Measurements from ENCODE around the gene ASB6. TPM values are rescaled to one million over a fixed set of nuclear protein-coding genes. Genes with fewer than 3 reads are reported as not detected.

Gene ASB6
- total and polyA plus RNA-seq, 2 experiments from 2014 or later: 8.8 to 19.8 TPM

DNA sequence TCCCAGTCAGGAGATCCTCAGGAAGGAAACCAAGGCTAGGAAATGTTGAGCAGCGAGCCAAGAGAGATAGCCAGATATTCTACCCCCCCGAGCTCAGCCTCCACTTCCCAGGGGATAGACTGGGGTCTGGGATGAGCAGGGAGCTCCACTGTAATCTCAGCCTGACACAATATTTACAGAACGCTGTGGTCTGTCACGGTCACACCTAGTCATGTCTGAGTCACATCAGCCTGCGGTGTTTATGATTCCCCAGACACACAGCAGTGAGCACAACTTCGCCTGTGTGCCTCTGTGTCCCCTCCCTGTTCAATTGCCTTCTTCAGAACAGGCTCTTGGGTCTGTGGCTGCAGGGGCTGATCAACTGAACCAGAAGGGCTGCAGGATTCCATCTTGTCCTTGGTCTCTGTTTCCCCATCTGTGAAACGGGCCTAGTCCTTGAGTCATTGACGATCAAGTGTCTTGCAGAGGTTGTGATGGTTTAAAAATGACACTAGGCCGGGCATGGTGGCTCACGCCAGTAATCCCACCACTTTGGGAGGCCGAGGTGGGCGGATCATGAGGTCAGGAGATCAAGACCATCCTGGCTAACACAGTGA, 14.9 kb upstream of the ASB6 start:
- H3K27ac Mint-ChIP-seq: no peak overlapping the region
- DNase-seq (ENCODE audit: low spot score): no peak
- H3K27me3 Mint-ChIP-seq (ENCODE audit: insufficient read depth, low read depth, poor library complexity): peaks cover 4% of the 10 kb centered on the region

More for the DNA sequence above, 14.9 kb upstream of the ASB6 start:
- no peaks in the 10 kb centered on the region for H3K9me2 ChIP-seq (ENCODE audit: insufficient read depth)
- Mint-ChIP-seq H3K9me3 (no peaks in the 10 kb centered on the region), H3K36me3 (ENCODE audit: low read depth) (no peaks in the 10 kb centered on the region), H3K4me1 (no peaks in the 10 kb centered on the region), H3K4me3 (no peak overlapping the region)
- H3K4me2 ChIP-seq: no peak overlapping the region
- H2AFZ ChIP-seq: no peak overlapping the region
- TF ChIP-seq ZNF114 (CRISPR knock-in tag; IDR thresholded peaks at IDR 0.05): no peak
- TF ChIP-seq, protein P1, sequence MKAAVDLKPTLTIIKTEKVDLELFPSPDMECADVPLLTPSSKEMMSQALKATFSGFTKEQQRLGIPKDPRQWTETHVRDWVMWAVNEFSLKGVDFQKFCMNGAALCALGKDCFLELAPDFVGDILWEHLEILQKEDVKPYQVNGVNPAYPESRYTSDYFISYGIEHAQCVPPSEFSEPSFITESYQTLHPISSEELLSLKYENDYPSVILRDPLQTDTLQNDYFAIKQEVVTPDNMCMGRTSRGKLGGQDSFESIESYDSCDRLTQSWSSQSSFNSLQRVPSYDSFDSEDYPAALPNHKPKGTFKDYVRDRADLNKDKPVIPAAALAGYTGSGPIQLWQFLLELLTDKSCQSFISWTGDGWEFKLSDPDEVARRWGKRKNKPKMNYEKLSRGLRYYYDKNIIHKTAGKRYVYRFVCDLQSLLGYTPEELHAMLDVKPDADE (IDR thresholded peaks at IDR 0.05): no peak
- no peak for TF ChIP-seq EZH2 (IDR thresholded peaks at IDR 0.05; ENCODE audit: low read depth, unreplicated experiment)
- no peak for TF ChIP-seq ZNF331 (CRISPR knock-in tag; IDR thresholded peaks at IDR 0.05; ENCODE audit: low read depth)
- TF ChIP-seq EZH2phosphoT487 (IDR thresholded peaks at IDR 0.05; ENCODE audit: unreplicated experiment): no peak
- no peak for TF ChIP-seq POLR2AphosphoS5 (IDR thresholded peaks at IDR 0.05; ENCODE audit: low read depth)
- TF ChIP-seq, protein P2, sequence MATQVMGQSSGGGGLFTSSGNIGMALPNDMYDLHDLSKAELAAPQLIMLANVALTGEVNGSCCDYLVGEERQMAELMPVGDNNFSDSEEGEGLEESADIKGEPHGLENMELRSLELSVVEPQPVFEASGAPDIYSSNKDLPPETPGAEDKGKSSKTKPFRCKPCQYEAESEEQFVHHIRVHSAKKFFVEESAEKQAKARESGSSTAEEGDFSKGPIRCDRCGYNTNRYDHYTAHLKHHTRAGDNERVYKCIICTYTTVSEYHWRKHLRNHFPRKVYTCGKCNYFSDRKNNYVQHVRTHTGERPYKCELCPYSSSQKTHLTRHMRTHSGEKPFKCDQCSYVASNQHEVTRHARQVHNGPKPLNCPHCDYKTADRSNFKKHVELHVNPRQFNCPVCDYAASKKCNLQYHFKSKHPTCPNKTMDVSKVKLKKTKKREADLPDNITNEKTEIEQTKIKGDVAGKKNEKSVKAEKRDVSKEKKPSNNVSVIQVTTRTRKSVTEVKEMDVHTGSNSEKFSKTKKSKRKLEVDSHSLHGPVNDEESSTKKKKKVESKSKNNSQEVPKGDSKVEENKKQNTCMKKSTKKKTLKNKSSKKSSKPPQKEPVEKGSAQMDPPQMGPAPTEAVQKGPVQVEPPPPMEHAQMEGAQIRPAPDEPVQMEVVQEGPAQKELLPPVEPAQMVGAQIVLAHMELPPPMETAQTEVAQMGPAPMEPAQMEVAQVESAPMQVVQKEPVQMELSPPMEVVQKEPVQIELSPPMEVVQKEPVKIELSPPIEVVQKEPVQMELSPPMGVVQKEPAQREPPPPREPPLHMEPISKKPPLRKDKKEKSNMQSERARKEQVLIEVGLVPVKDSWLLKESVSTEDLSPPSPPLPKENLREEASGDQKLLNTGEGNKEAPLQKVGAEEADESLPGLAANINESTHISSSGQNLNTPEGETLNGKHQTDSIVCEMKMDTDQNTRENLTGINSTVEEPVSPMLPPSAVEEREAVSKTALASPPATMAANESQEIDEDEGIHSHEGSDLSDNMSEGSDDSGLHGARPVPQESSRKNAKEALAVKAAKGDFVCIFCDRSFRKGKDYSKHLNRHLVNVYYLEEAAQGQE (IDR thresholded peaks at IDR 0.05; ENCODE audit: unreplicated experiment): no peak
- TF ChIP-seq, protein P3, sequence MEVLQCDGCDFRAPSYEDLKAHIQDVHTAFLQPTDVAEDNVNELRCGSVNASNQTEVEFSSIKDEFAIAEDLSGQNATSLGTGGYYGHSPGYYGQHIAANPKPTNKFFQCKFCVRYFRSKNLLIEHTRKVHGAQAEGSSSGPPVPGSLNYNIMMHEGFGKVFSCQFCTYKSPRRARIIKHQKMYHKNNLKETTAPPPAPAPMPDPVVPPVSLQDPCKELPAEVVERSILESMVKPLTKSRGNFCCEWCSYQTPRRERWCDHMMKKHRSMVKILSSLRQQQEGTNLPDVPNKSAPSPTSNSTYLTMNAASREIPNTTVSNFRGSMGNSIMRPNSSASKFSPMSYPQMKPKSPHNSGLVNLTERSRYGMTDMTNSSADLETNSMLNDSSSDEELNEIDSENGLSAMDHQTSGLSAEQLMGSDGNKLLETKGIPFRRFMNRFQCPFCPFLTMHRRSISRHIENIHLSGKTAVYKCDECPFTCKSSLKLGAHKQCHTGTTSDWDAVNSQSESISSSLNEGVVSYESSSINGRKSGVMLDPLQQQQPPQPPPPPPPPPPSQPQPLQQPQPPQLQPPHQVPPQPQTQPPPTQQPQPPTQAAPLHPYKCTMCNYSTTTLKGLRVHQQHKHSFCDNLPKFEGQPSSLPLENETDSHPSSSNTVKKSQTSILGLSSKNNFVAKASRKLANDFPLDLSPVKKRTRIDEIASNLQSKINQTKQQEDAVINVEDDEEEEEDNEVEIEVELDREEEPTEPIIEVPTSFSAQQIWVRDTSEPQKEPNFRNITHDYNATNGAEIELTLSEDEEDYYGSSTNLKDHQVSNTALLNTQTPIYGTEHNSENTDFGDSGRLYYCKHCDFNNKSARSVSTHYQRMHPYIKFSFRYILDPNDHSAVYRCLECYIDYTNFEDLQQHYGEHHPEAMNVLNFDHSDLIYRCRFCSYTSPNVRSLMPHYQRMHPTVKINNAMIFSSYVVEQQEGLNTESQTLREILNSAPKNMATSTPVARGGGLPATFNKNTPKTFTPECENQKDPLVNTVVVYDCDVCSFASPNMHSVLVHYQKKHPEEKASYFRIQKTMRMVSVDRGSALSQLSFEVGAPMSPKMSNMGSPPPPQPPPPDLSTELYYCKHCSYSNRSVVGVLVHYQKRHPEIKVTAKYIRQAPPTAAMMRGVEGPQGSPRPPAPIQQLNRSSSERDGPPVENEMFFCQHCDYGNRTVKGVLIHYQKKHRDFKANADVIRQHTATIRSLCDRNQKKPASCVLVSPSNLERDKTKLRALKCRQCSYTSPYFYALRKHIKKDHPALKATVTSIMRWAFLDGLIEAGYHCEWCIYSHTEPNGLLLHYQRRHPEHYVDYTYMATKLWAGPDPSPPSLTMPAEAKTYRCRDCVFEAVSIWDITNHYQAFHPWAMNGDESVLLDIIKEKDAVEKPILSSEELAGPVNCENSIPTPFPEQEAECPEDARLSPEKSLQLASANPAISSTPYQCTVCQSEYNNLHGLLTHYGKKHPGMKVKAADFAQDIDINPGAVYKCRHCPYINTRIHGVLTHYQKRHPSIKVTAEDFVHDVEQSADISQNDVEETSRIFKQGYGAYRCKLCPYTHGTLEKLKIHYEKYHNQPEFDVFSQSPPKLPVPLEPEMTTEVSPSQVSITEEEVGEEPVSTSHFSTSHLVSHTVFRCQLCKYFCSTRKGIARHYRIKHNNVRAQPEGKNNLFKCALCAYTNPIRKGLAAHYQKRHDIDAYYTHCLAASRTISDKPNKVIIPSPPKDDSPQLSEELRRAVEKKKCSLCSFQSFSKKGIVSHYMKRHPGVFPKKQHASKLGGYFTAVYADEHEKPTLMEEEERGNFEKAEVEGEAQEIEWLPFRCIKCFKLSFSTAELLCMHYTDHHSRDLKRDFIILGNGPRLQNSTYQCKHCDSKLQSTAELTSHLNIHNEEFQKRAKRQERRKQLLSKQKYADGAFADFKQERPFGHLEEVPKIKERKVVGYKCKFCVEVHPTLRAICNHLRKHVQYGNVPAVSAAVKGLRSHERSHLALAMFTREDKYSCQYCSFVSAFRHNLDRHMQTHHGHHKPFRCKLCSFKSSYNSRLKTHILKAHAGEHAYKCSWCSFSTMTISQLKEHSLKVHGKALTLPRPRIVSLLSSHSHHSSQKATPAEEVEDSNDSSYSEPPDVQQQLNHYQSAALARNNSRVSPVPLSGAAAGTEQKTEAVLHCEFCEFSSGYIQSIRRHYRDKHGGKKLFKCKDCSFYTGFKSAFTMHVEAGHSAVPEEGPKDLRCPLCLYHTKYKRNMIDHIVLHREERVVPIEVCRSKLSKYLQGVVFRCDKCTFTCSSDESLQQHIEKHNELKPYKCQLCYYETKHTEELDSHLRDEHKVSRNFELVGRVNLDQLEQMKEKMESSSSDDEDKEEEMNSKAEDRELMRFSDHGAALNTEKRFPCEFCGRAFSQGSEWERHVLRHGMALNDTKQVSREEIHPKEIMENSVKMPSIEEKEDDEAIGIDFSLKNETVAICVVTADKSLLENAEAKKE (CRISPR knock-in tag; IDR thresholded peaks at IDR 0.05): no peak
- TF ChIP-seq STAT1 (IDR thresholded peaks at IDR 0.05; ENCODE audit: unreplicated experiment): no peak
- TF ChIP-seq, protein P4, sequence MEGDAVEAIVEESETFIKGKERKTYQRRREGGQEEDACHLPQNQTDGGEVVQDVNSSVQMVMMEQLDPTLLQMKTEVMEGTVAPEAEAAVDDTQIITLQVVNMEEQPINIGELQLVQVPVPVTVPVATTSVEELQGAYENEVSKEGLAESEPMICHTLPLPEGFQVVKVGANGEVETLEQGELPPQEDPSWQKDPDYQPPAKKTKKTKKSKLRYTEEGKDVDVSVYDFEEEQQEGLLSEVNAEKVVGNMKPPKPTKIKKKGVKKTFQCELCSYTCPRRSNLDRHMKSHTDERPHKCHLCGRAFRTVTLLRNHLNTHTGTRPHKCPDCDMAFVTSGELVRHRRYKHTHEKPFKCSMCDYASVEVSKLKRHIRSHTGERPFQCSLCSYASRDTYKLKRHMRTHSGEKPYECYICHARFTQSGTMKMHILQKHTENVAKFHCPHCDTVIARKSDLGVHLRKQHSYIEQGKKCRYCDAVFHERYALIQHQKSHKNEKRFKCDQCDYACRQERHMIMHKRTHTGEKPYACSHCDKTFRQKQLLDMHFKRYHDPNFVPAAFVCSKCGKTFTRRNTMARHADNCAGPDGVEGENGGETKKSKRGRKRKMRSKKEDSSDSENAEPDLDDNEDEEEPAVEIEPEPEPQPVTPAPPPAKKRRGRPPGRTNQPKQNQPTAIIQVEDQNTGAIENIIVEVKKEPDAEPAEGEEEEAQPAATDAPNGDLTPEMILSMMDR (conservative IDR thresholded peaks at IDR 0.05; ENCODE audit: low read depth in 2 of 2): no peak
- no peak for TF ChIP-seq NANOG (IDR thresholded peaks at IDR 0.05; ENCODE audit: borderline replicate concordance)
- no peak for TF ChIP-seq CREB1 (CRISPR knock-in tag; IDR thresholded peaks at IDR 0.05; ENCODE audit: low read depth)
- no peak for TF ChIP-seq JUNB (IDR thresholded peaks at IDR 0.05; ENCODE audit: unreplicated experiment)
- H3K36me3 ChIP-seq (ENCODE audit: insufficient read depth): no peaks in the 10 kb centered on the region
- no peaks in the 10 kb centered on the region for H4K20me1 ChIP-seq (replicated peaks; ENCODE audit: insufficient read depth)
- H3F3A ChIP-seq (replicated peaks; ENCODE audit: low read depth): no peaks in the 10 kb centered on the region
- H3K4me1 ChIP-seq (ENCODE audit: insufficient read depth): no peaks in the 10 kb centered on the region; the same call in 1 of the 2 replicates
- ATAC-seq: no peak
- H3K27ac ChIP-seq (ENCODE audit: low read depth): no peak overlapping the region
- no peaks in the 10 kb centered on the region for H3K79me2 ChIP-seq (replicated peaks; ENCODE audit: insufficient read depth)
- H3K27me3 ChIP-seq (ENCODE audit: insufficient read depth): no peaks in the 10 kb centered on the region
- H3K4me3 ChIP-seq: no peak overlapping the region
